VCaP (cell line): ENCODE data around the gene RAB20.

Experiments used
- H3K27ac ChIP-seq: fragments of 450-650 bp; 2 replicates; pipeline ENCODE4 v1.5.1; 2017
- CTCF ChIP-seq: fragments of 450-650 bp; conservative IDR thresholded peaks from 2 replicates; pipeline ENCODE4 v1.5.1; 2017; ENCODE audit warnings: mild to moderate bottlenecking, moderate library complexity

Gene RAB20

GRCh38 chr13:110597041-110597689 is 35.6 kb upstream of the RAB20 start:
- peak overlapping the region; percentile 78 for H3K27ac ChIP-seq
- no peak for TF ChIP-seq CTCF

- 0 out of 2 replicates have a peak overlapping the region, but pooled peaks have one; percentile 0 for H3K27ac ChIP-seq
- peak; percentile 100 for TF ChIP-seq CTCF
Observed at GRCh38 chr13:110593430-110594130, 32.1 kb upstream of the RAB20 start.

- no peak for TF ChIP-seq CTCF
- H3K27ac ChIP-seq = no peak overlapping the region
Observed at GRCh38 chr13:110592665-110593064, 31.1 kb upstream of the RAB20 start.

GRCh38 chr13:110590577-110590976 is 29.1 kb upstream of the RAB20 start:
- no peak overlapping the region for H3K27ac ChIP-seq
- no peak; the same call in 1 of the 2 replicates for TF ChIP-seq CTCF

- no peak overlapping the region for H3K27ac ChIP-seq
- no peak; the same call in 1 of the 2 replicates for TF ChIP-seq CTCF
Observed at GRCh38 chr13:110589793-110590390, 28.4 kb upstream of the RAB20 start.

GRCh38 chr13:110583178-110583865 is 21.8 kb upstream of the RAB20 start:
- no peak overlapping the region for H3K27ac ChIP-seq

More at GRCh38 chr13:110583178-110583865, 21.8 kb upstream of the RAB20 start:
- TF ChIP-seq CTCF = no peak
